Retina (tissue), 1 donor: ENCODE data around the gene TIMP2.
"Not testable (repeated sequence)": the region's sequence is repeated elsewhere in the genome, so short reads cannot be mapped to it uniquely, and the experiment has no call there.

Experiments used
- DNase-seq: peaks from one replicate; pipeline ENCODE4 v3.0.0-alpha.2; 2016

The TIMP2 gene

GRCh38 chr17:78925234-78925633 lies at the start of gene TIMP2:
Gene TIMP2, minus strand, starts transcription at chr17:78925387. Its CDS starts 299 bp downstream, at chr17:78925088.
- DNase-seq = peak; percentile 76

- DNase-seq = no peak
Measured at GRCh38 chr17:78973792-78974520, 48.8 kb upstream of the TIMP2 start.

GRCh38 chr17:78973196-78973595 lies 48.0 kb upstream of the TIMP2 start:
- DNase-seq = no peak

- DNase-seq = no peak
Measured at GRCh38 chr17:78972507-78973105, 47.4 kb upstream of the TIMP2 start.

- no peak for DNase-seq
Measured at GRCh38 chr17:78971756-78972506, 46.7 kb upstream of the TIMP2 start.

- DNase-seq = peak; percentile 88
Measured at GRCh38 chr17:78970834-78971755, 45.9 kb upstream of the TIMP2 start.

- no peak for DNase-seq
Measured at GRCh38 chr17:78969865-78970264, 44.7 kb upstream of the TIMP2 start.

- DNase-seq = no peak
Measured at GRCh38 chr17:78967782-78968362, 42.7 kb upstream of the TIMP2 start.

GRCh38 chr17:78966910-78967600 lies 41.9 kb upstream of the TIMP2 start:
- no peak for DNase-seq

- no peak for DNase-seq
Measured at GRCh38 chr17:78966123-78966813, 41.1 kb upstream of the TIMP2 start.

- DNase-seq = no peak
Measured at GRCh38 chr17:78965491-78965924, 40.3 kb upstream of the TIMP2 start.

GRCh38 chr17:78963378-78963777 lies 38.2 kb upstream of the TIMP2 start:
- no peak for DNase-seq

- not testable (repeated sequence) for DNase-seq
Measured at GRCh38 chr17:78962984-78963348, 37.8 kb upstream of the TIMP2 start.

- DNase-seq = no peak
Measured at GRCh38 chr17:78962345-78962983, 37.3 kb upstream of the TIMP2 start.

GRCh38 chr17:78961571-78961970 lies 36.4 kb upstream of the TIMP2 start:
- no peak for DNase-seq

- DNase-seq = no peak
Measured at GRCh38 chr17:78960928-78961327, 35.7 kb upstream of the TIMP2 start.

- DNase-seq = no peak
Measured at GRCh38 chr17:78959803-78960202, 34.6 kb upstream of the TIMP2 start.

- no peak for DNase-seq
Measured at GRCh38 chr17:78958641-78959127, 33.5 kb upstream of the TIMP2 start.

GRCh38 chr17:78957128-78957527 lies 31.9 kb upstream of the TIMP2 start:
- no peak for DNase-seq

- DNase-seq = no peak
Measured at GRCh38 chr17:78956254-78956653, 31.1 kb upstream of the TIMP2 start.
